KMS-11 (cell line): ENCODE results near the gene CCL19.

Experiments
- H2AFZ ChIP-seq: fragments of 200-600 bp; sonication (generic); 2 replicates; pipeline ENCODE4 v1.6.1; 2016; ENCODE audit warnings: antibody characterized with exemption, mixed run types, low read depth
- H3K27ac ChIP-seq: fragments of 200-600 bp; sonication (generic); 2 replicates; pipeline ENCODE4 v1.6.1; 2016; ENCODE audit warnings: mild to moderate bottlenecking, mixed run types
- H3K27me3 ChIP-seq: fragments of 200-600 bp; sonication (generic); 2 replicates; pipeline ENCODE4 v1.6.1; 2017; ENCODE audit warnings: mild to moderate bottlenecking, low read depth, mixed run types, moderate library complexity; ENCODE audit not compliant: insufficient read depth
- H3K36me3 ChIP-seq: fragments of 200-600 bp; sonication (generic); 2 replicates; pipeline ENCODE4 v1.6.1; 2017; ENCODE audit warnings: mild to moderate bottlenecking, mixed run types; ENCODE audit not compliant: insufficient read depth
- H3K4me1 ChIP-seq: fragments of 200-600 bp; sonication (generic); 2 replicates; pipeline ENCODE4 v1.6.1; 2016; ENCODE audit warnings: mild to moderate bottlenecking, low read depth, mixed run types; ENCODE audit not compliant: poor library complexity, severe bottlenecking
- H3K4me2 ChIP-seq: fragments of 200-600 bp; sonication (generic); 2 replicates; pipeline ENCODE4 v1.7.0; 2016; ENCODE audit warnings: mild to moderate bottlenecking, mixed run types
- H3K4me3 ChIP-seq: fragments of 200-600 bp; sonication (generic); IDR thresholded peaks from 2 replicates; pipeline ENCODE4 v1.6.1; 2017; ENCODE audit warnings: low read depth, low read length, mixed read lengths; ENCODE audit not compliant: insufficient read depth
- H3K79me2 ChIP-seq: fragments of 200-600 bp; sonication (generic); 2 replicates; pipeline ENCODE4 v1.6.1; 2016; ENCODE audit warnings: low read depth, mixed run types; ENCODE audit not compliant: insufficient read depth
- H3K9ac ChIP-seq: fragments of 200-600 bp; sonication (generic); 2 replicates; pipeline ENCODE4 v1.6.1; 2016; ENCODE audit warnings: mild to moderate bottlenecking, mixed run types
- H4K20me1 ChIP-seq: fragments of 200-600 bp; sonication (generic); 2 replicates; pipeline ENCODE4 v1.6.1; 2016; ENCODE audit warnings: mild to moderate bottlenecking, mixed run types; ENCODE audit not compliant: insufficient read depth
- TF ChIP-seq, protein P1 (sequence below): fragments of 200-600 bp; sonication (generic); conservative IDR thresholded peaks from 2 replicates; pipeline ENCODE4 v1.6.1; 2017; ENCODE audit warnings: low read depth, mild to moderate bottlenecking, antibody characterized with exemption, low read length, moderate library complexity, mixed read lengths

Gene CCL19

DNA sequence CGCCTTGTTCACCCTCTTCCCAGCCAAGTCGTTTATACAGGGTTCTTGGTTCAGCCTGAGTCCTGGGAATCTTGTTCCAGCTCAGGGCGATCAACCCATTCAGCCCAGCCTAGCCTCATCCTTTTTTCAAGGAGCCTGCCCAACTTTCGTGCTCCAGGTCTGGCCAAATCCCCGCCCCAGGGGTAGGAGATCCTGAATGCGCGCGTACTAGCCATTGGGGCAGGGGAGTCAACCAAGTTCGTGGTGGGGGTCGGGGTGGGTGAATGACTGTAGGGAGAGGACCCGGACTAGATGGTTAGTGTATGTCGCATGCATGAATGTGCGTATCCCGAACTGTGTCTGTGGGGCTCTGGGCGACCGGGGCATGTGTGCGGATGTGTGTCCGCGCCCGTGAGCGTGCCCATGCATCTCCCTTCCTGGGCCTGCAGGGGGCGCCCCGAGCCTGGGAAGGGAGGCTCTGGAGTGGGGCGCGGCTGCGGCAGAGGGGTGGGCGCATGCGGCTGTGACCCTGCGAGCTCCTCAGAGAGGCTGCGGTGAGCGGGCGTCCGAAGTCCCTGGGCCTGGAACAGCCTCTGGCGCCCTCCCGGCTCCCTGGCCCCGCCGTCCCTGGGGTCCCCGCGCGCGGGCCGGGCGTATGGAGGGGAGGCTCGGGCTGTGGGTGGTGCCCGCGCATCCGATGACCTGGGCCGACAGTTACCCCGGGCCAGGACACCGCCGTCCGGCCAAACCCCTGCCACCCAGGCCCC is 10.1 kb upstream of the CCL19 start:
- no peaks in the 10 kb centered on the region for H3K27me3 ChIP-seq
- TF ChIP-seq, protein P1, sequence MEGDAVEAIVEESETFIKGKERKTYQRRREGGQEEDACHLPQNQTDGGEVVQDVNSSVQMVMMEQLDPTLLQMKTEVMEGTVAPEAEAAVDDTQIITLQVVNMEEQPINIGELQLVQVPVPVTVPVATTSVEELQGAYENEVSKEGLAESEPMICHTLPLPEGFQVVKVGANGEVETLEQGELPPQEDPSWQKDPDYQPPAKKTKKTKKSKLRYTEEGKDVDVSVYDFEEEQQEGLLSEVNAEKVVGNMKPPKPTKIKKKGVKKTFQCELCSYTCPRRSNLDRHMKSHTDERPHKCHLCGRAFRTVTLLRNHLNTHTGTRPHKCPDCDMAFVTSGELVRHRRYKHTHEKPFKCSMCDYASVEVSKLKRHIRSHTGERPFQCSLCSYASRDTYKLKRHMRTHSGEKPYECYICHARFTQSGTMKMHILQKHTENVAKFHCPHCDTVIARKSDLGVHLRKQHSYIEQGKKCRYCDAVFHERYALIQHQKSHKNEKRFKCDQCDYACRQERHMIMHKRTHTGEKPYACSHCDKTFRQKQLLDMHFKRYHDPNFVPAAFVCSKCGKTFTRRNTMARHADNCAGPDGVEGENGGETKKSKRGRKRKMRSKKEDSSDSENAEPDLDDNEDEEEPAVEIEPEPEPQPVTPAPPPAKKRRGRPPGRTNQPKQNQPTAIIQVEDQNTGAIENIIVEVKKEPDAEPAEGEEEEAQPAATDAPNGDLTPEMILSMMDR = peak; percentile 73
- no peak overlapping the region for H3K27ac ChIP-seq
- peak overlapping the region; percentile 92 for H2AFZ ChIP-seq
- H3K4me2 ChIP-seq = peak overlapping the region; percentile 83
- no peaks in the 10 kb centered on the region for H3K79me2 ChIP-seq
- peaks cover 4% of the 10 kb centered on the region for H3K4me1 ChIP-seq
- no peaks in the 10 kb centered on the region for H3K36me3 ChIP-seq
- H4K20me1 ChIP-seq = no peaks in the 10 kb centered on the region
- no peak overlapping the region; the same call in 1 of the 2 replicates for H3K9ac ChIP-seq
- no peak overlapping the region for H3K4me3 ChIP-seq

DNA sequence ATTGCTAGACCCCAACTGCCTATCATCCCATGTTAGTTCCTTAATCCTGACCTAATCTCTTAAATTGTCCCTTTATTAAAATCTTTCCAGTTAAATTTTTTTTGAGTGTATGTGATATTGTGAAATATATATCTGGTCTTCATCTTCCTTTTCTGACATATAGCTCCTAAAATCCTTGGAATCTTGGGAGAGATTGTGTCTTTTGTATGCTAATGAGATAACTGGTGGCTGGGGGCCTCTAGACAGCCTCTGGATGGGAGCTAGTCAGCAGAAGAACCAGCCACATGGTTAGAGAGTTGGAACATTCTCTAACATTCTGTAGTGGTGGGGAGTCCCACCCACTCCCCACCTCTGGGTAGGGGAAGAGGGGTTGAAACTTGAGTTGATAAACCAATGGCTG is 3.7 kb upstream of the CCL19 start:
- Histone ChIP-seq H3K27ac (no peak overlapping the region), H2AFZ (no peak overlapping the region), H3K4me3 (no peak overlapping the region), H3K4me2 (no peak overlapping the region), H3K9ac (no peak overlapping the region), H3K4me1 (no peaks in the 10 kb centered on the region), H3K27me3 (no peaks in the 10 kb centered on the region), H3K79me2 (no peaks in the 10 kb centered on the region), H4K20me1 (no peaks in the 10 kb centered on the region), H3K36me3 (no peaks in the 10 kb centered on the region)
- TF ChIP-seq, protein P1 = no peak

DNA sequence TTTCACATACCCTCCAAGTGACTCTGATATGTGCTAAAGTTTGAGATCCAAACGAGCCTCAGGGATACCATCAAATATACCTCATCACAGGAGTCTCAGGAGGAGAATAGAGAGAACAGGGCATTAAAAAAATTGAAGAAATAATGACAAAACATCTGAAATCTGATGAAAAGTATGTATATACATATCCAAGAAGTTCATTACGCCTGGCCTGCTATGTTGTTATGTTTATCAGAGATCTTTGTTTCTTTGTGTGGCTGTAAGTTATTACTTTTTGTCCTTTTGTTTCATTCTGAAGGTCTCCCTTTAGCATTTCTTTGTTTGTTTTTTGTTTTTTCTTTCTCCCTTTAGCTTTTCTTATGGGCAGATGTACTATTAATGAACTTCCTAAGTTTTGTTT is 2.5 kb upstream of the CCL19 start:
- H3K4me2 ChIP-seq = no peak overlapping the region
- H3K9ac ChIP-seq = no peak overlapping the region
- H3K4me1 ChIP-seq = no peaks in the 10 kb centered on the region
- no peaks in the 10 kb centered on the region for H3K79me2 ChIP-seq
- H3K36me3 ChIP-seq = no peaks in the 10 kb centered on the region
- H2AFZ ChIP-seq = no peak overlapping the region
- no peak overlapping the region for H3K4me3 ChIP-seq
- no peaks in the 10 kb centered on the region for H4K20me1 ChIP-seq
- TF ChIP-seq, protein P1 = no peak
- H3K27me3 ChIP-seq = no peaks in the 10 kb centered on the region
- H3K27ac ChIP-seq = no peak overlapping the region

DNA sequence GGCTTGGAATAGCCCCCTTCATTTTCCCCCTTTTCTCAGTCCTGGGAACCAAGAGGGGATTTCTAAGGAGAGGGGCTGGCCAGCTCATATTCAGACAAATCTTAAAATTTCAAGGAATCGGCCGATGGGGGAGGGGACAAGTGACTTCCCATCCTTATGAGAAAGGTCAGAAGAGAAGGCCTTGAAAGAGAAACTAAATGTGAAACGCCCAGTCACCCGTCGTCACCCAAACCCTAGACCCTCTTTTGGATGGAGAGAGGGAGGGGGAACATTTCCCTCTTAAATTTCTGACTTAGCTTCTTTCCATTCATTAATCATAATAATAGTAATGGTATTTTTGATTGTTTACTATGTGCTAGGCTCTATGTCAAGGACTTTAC is 850 bp upstream of the CCL19 start:
- Histone ChIP-seq H3K27me3 (no peaks in the 10 kb centered on the region), H3K79me2 (no peaks in the 10 kb centered on the region), H3K4me2 (no peak overlapping the region), H2AFZ (no peak overlapping the region), H3K27ac (no peak overlapping the region), H3K36me3 (no peaks in the 10 kb centered on the region), H3K4me1 (no peaks in the 10 kb centered on the region), H3K9ac (no peak overlapping the region), H3K4me3 (no peak overlapping the region), H4K20me1 (no peaks in the 10 kb centered on the region)
- TF ChIP-seq, protein P1 = no peak
